ENCODE results near the gene WDR33. TPM values are rescaled to one million over a fixed set of nuclear protein-coding genes. Genes with fewer than 3 reads are reported as not detected.

The WDR33 gene
- total RNA-seq, 1 donor = 35.4 TPM

DNA sequence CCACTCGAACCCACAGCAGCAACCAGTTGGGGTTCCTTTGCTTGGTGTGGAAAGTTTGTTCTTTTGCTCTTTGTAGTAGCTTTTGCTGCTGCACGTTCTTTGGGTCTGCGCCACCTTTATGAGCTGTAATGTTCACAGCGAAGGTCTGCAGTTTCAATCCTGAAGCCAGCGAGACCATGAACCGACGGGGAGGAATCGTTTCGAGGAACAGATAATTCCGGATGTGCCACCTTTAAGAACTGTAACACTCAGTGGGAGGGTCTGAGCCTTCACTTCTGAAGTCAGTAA lies 150.7 kb downstream of the WDR33 start:
- H3K4me3 ChIP-seq (ENCODE audit: low read depth, low read length) = no peak overlapping the region
- TF ChIP-seq, protein P1, sequence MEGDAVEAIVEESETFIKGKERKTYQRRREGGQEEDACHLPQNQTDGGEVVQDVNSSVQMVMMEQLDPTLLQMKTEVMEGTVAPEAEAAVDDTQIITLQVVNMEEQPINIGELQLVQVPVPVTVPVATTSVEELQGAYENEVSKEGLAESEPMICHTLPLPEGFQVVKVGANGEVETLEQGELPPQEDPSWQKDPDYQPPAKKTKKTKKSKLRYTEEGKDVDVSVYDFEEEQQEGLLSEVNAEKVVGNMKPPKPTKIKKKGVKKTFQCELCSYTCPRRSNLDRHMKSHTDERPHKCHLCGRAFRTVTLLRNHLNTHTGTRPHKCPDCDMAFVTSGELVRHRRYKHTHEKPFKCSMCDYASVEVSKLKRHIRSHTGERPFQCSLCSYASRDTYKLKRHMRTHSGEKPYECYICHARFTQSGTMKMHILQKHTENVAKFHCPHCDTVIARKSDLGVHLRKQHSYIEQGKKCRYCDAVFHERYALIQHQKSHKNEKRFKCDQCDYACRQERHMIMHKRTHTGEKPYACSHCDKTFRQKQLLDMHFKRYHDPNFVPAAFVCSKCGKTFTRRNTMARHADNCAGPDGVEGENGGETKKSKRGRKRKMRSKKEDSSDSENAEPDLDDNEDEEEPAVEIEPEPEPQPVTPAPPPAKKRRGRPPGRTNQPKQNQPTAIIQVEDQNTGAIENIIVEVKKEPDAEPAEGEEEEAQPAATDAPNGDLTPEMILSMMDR (IDR thresholded peaks at IDR 0.05; ENCODE audit: insufficient read depth, low read depth, low read length) = no peak
- no peak for DNase-seq (ENCODE audit: low read depth)

DNA sequence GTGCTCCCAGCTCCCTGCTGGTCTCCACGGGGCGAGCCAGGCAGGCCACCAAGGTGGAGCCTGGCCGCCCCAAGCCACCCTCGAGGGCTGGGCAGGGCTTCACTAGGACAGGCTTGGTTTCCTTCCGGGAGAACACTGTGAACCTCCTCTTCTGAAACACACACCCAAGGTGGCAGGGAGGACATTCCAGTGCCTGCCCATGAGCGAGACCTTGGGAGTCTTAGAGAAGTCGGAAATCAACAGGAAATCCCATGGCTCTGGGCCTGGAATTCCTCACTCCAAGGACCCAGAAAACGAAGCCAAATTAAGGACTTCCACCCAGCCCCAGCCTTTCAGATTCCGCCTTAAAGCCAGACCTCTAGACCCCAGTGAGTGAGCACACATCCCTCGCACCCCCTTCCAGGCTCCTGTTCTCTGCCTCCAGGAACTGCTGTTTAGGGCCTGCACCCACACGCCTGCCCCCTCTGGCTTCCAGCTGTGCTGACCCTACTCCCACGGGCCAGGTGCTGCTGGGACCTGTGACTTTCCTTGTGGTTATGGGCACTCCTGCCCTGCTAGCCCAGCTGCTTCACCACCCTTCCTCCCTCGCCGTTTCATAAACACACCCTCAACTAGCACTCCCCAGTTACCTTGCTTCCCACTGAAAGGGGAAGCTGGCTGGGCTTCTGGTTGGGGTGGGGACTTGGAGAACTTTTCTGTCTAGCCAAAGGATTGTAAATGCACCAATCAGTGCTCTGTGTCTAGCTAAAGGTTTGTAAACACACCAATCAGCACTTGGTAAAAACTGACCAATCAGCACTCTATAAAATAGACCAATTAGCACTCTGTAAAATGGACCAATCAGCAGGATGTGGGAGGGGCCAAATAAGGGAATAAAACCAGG lies 151.3 kb downstream of the WDR33 start:
- TF ChIP-seq, protein P1 (IDR thresholded peaks at IDR 0.05; ENCODE audit: insufficient read depth, low read depth, low read length) = no peak
- no peak for DNase-seq (ENCODE audit: low read depth)
- no peak overlapping the region for H3K4me3 ChIP-seq (ENCODE audit: low read depth, low read length)

DNA sequence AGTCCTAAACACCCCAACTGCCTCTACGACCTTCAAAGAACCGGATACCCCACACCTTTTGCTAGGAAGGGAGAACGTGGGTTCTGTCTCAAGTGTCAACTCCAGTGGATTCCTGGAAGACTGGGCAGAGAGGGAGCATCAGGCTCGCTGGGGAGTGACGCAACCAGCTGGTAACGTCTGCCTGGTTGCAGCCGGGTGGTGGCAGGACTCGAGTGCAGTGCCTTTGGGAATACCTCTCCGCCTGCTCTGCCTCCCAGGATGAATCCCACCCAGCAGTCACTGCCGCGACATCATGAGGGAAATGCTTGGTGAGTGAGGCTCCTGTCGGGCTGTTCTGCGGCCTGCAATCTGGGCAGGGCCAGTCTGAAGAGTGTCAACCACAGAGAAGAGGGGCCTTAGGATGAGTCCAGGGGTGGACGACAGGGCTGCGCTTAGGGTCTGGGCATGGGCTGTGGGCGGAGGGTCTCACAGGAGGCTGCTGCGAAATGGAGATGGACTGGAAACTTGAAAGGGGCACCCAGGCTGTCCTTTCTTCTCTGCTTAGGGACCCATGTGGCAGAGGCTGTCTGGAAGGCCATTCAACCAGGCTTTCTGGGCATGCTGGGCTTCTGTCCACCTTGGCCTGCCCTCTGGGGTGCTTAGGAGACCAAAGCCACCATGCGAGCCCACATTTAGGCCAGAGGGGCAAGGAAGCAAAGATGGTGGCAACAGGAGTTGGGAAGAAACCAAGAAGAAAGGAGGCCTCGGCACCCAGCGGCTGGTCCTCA lies 152.1 kb downstream of the WDR33 start:
- TF ChIP-seq, protein P1 (IDR thresholded peaks at IDR 0.05; ENCODE audit: insufficient read depth, low read depth, low read length) = no peak
- DNase-seq (ENCODE audit: low read depth) = peak; percentile 25
- H3K4me3 ChIP-seq (ENCODE audit: low read depth, low read length) = no peak overlapping the region

DNA sequence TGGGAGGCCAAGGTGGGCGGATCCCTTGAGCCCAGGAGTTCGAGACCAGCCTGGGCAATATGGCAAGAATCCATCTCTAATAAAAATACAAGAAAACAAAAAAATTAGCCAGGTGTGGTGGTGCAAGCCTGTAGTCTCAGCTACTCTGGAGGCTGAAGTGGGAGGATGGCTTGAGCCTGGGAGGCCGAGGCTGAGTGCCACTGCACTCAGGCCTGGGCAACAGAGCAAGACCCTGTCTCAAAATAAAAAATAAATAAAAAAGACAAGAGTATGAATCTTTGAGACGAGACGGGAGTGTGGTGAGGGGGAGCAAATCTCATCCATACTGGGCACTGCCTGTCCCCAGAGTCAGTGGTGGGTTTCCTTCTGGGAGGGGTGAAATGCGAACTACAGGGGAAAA lies 152.8 kb downstream of the WDR33 start:
- TF ChIP-seq, protein P1 (IDR thresholded peaks at IDR 0.05; ENCODE audit: insufficient read depth, low read depth, low read length) = no peak
- H3K4me3 ChIP-seq (ENCODE audit: low read depth, low read length) = no peak overlapping the region
- no peak for DNase-seq (ENCODE audit: low read depth)

DNA sequence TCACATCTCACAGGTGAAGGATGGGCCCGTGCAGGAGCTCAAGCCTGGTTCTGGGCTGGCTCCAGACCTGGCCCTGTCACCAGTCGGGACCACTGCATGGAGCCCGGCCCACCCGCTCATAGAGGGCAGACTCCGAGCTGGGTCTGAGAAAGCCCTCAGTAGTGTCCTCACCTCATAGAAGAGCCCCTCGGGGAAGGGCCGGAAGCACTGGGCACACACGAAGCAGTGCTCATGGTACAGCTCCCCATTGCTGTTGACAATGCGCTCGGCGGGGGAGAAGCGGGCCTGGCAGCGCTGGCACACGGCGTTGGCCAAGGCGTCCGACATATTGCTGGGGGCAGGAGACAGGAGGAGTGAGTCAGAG lies 153.8 kb downstream of the WDR33 start:
- TF ChIP-seq, protein P1 (IDR thresholded peaks at IDR 0.05; ENCODE audit: insufficient read depth, low read depth, low read length) = no peak
- DNase-seq (ENCODE audit: low read depth) = no peak
- no peak overlapping the region for H3K4me3 ChIP-seq (ENCODE audit: low read depth, low read length)

DNA sequence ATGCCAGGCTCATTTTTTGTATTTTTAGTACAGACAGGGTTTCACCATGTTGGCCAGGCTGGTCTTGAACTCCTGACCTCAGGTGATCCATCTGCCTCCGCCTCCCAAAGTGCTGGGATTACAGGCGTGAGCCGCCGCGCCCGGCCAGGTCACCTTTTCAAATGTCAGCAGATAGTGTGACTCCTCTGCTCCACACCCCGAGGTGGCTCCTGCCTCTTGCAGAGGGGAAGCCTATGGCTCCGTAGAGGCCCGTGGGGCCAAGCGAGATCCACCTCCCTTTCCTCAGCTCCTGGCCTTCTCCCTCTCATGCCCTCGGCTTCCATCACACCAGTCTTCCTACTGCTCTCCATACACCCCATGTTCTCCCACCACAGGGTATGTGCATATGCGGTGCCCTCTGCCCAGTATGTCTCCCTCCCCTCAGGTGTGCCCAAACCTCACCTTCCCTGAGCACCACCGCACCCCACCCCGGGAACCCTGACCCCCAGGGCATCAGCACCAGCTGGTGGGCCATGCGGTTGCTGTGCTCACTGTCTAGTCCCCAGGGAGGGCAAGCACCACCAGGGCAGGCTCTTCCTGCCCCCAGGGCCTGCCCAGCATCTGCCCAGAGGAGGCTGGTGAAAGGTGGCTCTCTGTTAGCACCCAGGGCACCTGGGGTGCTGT lies 154.3 kb downstream of the WDR33 start:
- no peak overlapping the region for H3K4me3 ChIP-seq (ENCODE audit: low read depth, low read length)
- no peak for DNase-seq (ENCODE audit: low read depth)
- TF ChIP-seq, protein P1 (IDR thresholded peaks at IDR 0.05; ENCODE audit: insufficient read depth, low read depth, low read length) = no peak

Data from fibroblast of villous mesenchyme (primary cell).